ENCODE measurements around the gene HRH3.

Gene HRH3

GRCh38 chr20:62181808-62182207, 38.3 kb downstream of the HRH3 start:
- no peak for DNase-seq

- DNase-seq = no peak
Measured at GRCh38 chr20:62179162-62179504, 40.9 kb downstream of the HRH3 start.

GRCh38 chr20:62178316-62179161, 41.5 kb downstream of the HRH3 start:
- DNase-seq = no peak

GRCh38 chr20:62177307-62177706, 42.8 kb downstream of the HRH3 start:
- DNase-seq = no peak

GRCh38 chr20:62176866-62177265, 43.2 kb downstream of the HRH3 start:
- no peak for DNase-seq

GRCh38 chr20:62175711-62176110, 44.4 kb downstream of the HRH3 start:
- DNase-seq = no peak

- DNase-seq = no peak
Measured at GRCh38 chr20:62174870-62175624, 45.0 kb downstream of the HRH3 start.

- DNase-seq = no peak
Measured at GRCh38 chr20:62174021-62174804, 45.9 kb downstream of the HRH3 start.

GRCh38 chr20:62172666-62173065, 47.4 kb downstream of the HRH3 start:
- DNase-seq = no peak

- DNase-seq = no peak
Measured at GRCh38 chr20:62171245-62171644, 48.8 kb downstream of the HRH3 start.

- DNase-seq = no peak
Measured at GRCh38 chr20:62170536-62170935, 49.5 kb downstream of the HRH3 start.

- DNase-seq = no peak
Measured at GRCh38 chr20:62168890-62169435, 51.1 kb downstream of the HRH3 start.

- DNase-seq = no peak
Measured at GRCh38 chr20:62168061-62168460, 52.0 kb downstream of the HRH3 start.

GRCh38 chr20:62167474-62167873, 52.6 kb downstream of the HRH3 start:
- DNase-seq = no peak

GRCh38 chr20:62165762-62166399, 54.2 kb downstream of the HRH3 start:
- no peak for DNase-seq
